VCaP (cell line): ENCODE results near the gene ZNF600.
A peak's percentile ranks its signal among the peaks of the same experiment; 100 is the strongest.
"Not testable (repeated sequence)": the region's sequence is repeated elsewhere in the genome, so short reads cannot be mapped to it uniquely, and the experiment has no call there.

Experiments used
- H3K27ac ChIP-seq: fragments of 450-650 bp; 2 replicates; pipeline ENCODE4 v1.5.1; 2017
- CTCF ChIP-seq: fragments of 450-650 bp; conservative IDR thresholded peaks from 2 replicates; pipeline ENCODE4 v1.5.1; 2017; ENCODE audit warnings: mild to moderate bottlenecking, moderate library complexity

ZNF600 gene

GRCh38 chr19:52789440-52789839 is 2.8 kb upstream of the ZNF600 start:
- TF ChIP-seq CTCF, result no peak
- H3K27ac ChIP-seq, result no peak overlapping the region

- no peak for TF ChIP-seq CTCF
- peak overlapping the region; percentile 71 for H3K27ac ChIP-seq
Observed at GRCh38 chr19:52786078-52786463, 520 bp downstream of the ZNF600 start.

GRCh38 chr19:52785506-52785905 is 1.1 kb downstream of the ZNF600 start:
- peak overlapping the region; percentile 71 for H3K27ac ChIP-seq
- TF ChIP-seq CTCF, result no peak

- not testable (repeated sequence) for H3K27ac ChIP-seq
Observed at GRCh38 chr19:52782864-52783263, 3.7 kb downstream of the ZNF600 start.

GRCh38 chr19:52778811-52779210 is 7.8 kb downstream of the ZNF600 start:
- H3K27ac ChIP-seq, result no peak overlapping the region
- TF ChIP-seq CTCF, result no peak

- not testable (repeated sequence) for H3K27ac ChIP-seq
Observed at GRCh38 chr19:52756447-52756846, 30.1 kb downstream of the ZNF600 start.

GRCh38 chr19:52749780-52750179 is 36.8 kb downstream of the ZNF600 start:
- 0 out of 2 replicates have a peak overlapping the region, but pooled peaks have one; percentile 5 for H3K27ac ChIP-seq
- no peak for TF ChIP-seq CTCF

- H3K27ac ChIP-seq, result no peak overlapping the region
Observed at GRCh38 chr19:52748336-52748950, 38.1 kb downstream of the ZNF600 start.

GRCh38 chr19:52745919-52746318 is 40.7 kb downstream of the ZNF600 start:
- not testable (repeated sequence) for H3K27ac ChIP-seq

More at GRCh38 chr19:52748336-52748950, 38.1 kb downstream of the ZNF600 start:
- peak; percentile 79 for TF ChIP-seq CTCF
